HG02588 (cell line): ENCODE data around the gene ZNF480.
"Not testable (repeated sequence)": the region's sequence is repeated elsewhere in the genome, so short reads cannot be mapped to it uniquely, and the experiment has no call there.

Experiments
- ATAC-seq: cut with Tn5 transposase; IDR thresholded peaks from one replicate; pipeline ENCODE4 v1.9.1; 2021; ENCODE audit warnings: mild to moderate bottlenecking, moderate library complexity; ENCODE audit not compliant: unreplicated experiment

The ZNF480 gene

GRCh38 chr19:52336791-52337381 is 39.9 kb downstream of the ZNF480 start:
- no peak for ATAC-seq

GRCh38 chr19:52339022-52339421 is 42.1 kb downstream of the ZNF480 start:
- ATAC-seq: not testable (repeated sequence)

- no peak for ATAC-seq
Observed at GRCh38 chr19:52343548-52343947, 46.6 kb downstream of the ZNF480 start.

- ATAC-seq: no peak
Observed at GRCh38 chr19:52345162-52345561, 48.2 kb downstream of the ZNF480 start.

GRCh38 chr19:52351512-52351911 is 54.5 kb downstream of the ZNF480 start:
- no peak for ATAC-seq

GRCh38 chr19:52366414-52366824 is 69.5 kb downstream of the ZNF480 start:
- ATAC-seq: no peak

GRCh38 chr19:52369559-52370340 is 72.8 kb downstream of the ZNF480 start, which contains the start of gene ZNF880:
Gene ZNF880, plus strand, starts transcription at chr19:52369923. Its CDS starts 43 bp downstream, at chr19:52369966.
- ATAC-seq: no peak

GRCh38 chr19:52370341-52370710 is 73.4 kb downstream of the ZNF480 start:
- no peak for ATAC-seq
